IMR-90 (cell line): ENCODE results near the gene BACH1. TPM values are rescaled to one million over a fixed set of nuclear protein-coding genes. Genes with fewer than 3 reads are reported as not detected.

ENCODE experiments used
- ATAC-seq: fragments of 200-7000 bp; cut with Tn5 transposase; 2 replicates; pipeline ENCODE4 v1.9.1; 2020; ENCODE audit warnings: low read depth, mild to moderate bottlenecking, moderate library complexity
- BruUV-seq: library from RNA; stranded (reverse); fragments of 400-500 nt; replicated peaks from 2 replicates; lab custom pipeline; 2021; lab: Mats Ljungman, UMichigan
- CTCF ChIA-PET: fragments of 300-600 bp; formaldehyde crosslinking; extraction: SDS; loops from one replicate; lab custom pipeline; 2021; ENCODE audit warnings: antibody characterized with exemption; lab: Yijun Ruan, JAX
- POLR2A ChIA-PET: fragments of 300-600 bp; sonication (Branson Sonifier 250); formaldehyde crosslinking; loops from one replicate; lab custom pipeline; 2022; ENCODE audit warnings: antibody characterized with exemption; ENCODE audit not compliant: unreplicated experiment; lab: Charles Lee
- DNase-seq: peaks from one replicate; pipeline ENCODE4 v3.0.0; 2013
- H2AFZ ChIP-seq: replicated peaks from 2 replicates; pipeline ENCODE3; 2013; ENCODE audit warnings: low read length, mild to moderate bottlenecking; ENCODE audit not compliant: poor library complexity
- H2AK5ac ChIP-seq: 2 replicates; pipeline ENCODE4 v1.6.1; 2013; ENCODE audit warnings: low read depth, low read length, inconsistent platforms
- H2AK9ac ChIP-seq: replicated peaks from 2 replicates; pipeline ENCODE3; 2013; ENCODE audit warnings: mild to moderate bottlenecking, low read depth, low read length, moderate library complexity; ENCODE audit not compliant: poor library complexity
- H2BK120ac ChIP-seq: 2 replicates; pipeline ENCODE4 v1.6.1; 2013; ENCODE audit warnings: low read depth, low read length, inconsistent platforms
- H2BK15ac ChIP-seq: 3 replicates; pipeline ENCODE4 v1.6.1; 2013; ENCODE audit warnings: low read depth, low read length, inconsistent platforms
- H2BK20ac ChIP-seq: 2 replicates; pipeline ENCODE4 v1.6.1; 2013; ENCODE audit warnings: low read depth, mild to moderate bottlenecking, inconsistent platforms, low read length, moderate library complexity
- H2BK5ac ChIP-seq: 2 replicates; pipeline ENCODE4 v1.6.1; 2013; ENCODE audit warnings: mild to moderate bottlenecking, low read depth, low read length, inconsistent platforms; ENCODE audit not compliant: poor library complexity, severe bottlenecking
- H3K14ac ChIP-seq: replicated peaks from 2 replicates; pipeline ENCODE4 v1.6.1; 2013; ENCODE audit warnings: low read depth, low read length, inconsistent platforms
- H3K18ac ChIP-seq: 2 replicates; pipeline ENCODE4 v1.6.1; 2013; ENCODE audit warnings: low read depth, low read length, control low read depth
- H3K23ac ChIP-seq: 2 replicates; pipeline ENCODE4 v1.6.1; 2013; ENCODE audit warnings: low read depth, low read length, inconsistent platforms
- H3K27ac ChIP-seq: 2 replicates; pipeline ENCODE4 v1.5.1; 2013; ENCODE audit warnings: mild to moderate bottlenecking, control low read depth, low read length; ENCODE audit not compliant: insufficient read depth
- H3K27me3 ChIP-seq: 2 replicates; pipeline ENCODE4 v1.6.1; 2013; ENCODE audit warnings: low read length; ENCODE audit not compliant: control insufficient read depth, insufficient read depth
- H3K36me3 ChIP-seq: 2 replicates; pipeline ENCODE4 v1.6.1; 2013; ENCODE audit warnings: low read length, mixed read lengths; ENCODE audit not compliant: control insufficient read depth, insufficient read depth
- H3K4ac ChIP-seq: 2 replicates; pipeline ENCODE4 v1.6.1; 2013; ENCODE audit warnings: low read depth, low read length, inconsistent platforms
- H3K4me1 ChIP-seq: 2 replicates; pipeline ENCODE4 v1.6.1; 2013; ENCODE audit warnings: low read length, mixed read lengths; ENCODE audit not compliant: control insufficient read depth, insufficient read depth
- H3K4me2 ChIP-seq: 2 replicates; pipeline ENCODE4 v1.6.1; 2013; ENCODE audit warnings: low read depth, mild to moderate bottlenecking, control low read depth, low read length, moderate library complexity
- H3K4me3 ChIP-seq: 2 replicates; pipeline ENCODE4 v1.5.1; 2013; ENCODE audit warnings: low read depth, mild to moderate bottlenecking, control low read depth, low read length, moderate library complexity; ENCODE audit not compliant: insufficient read depth
- H3K56ac ChIP-seq: 2 replicates; pipeline ENCODE4 v1.6.1; 2013; ENCODE audit warnings: low read length, inconsistent platforms; ENCODE audit not compliant: insufficient read depth; ENCODE audit errors: extremely low read depth
- H3K79me1 ChIP-seq, 2 experiments: 2 replicates each; pipeline ENCODE4 v1.6.1; 2013; ENCODE audit warnings: low read length in 2 of 2, inconsistent platforms in 1 of 2, low read depth in 1 of 2
- H3K9ac ChIP-seq: 2 replicates; pipeline ENCODE4 v1.6.1; 2013; ENCODE audit warnings: low read depth, low read length, control low read depth
- H3K9me1 ChIP-seq: 2 replicates; pipeline ENCODE4 v1.6.1; 2013; ENCODE audit warnings: low read length, inconsistent platforms; ENCODE audit not compliant: insufficient read depth
- H3K9me3 ChIP-seq: 2 replicates; pipeline ENCODE4 v1.6.1; 2013; ENCODE audit warnings: low read length; ENCODE audit not compliant: control insufficient read depth, insufficient read depth
- H4K20me1 ChIP-seq: 2 replicates; pipeline ENCODE4 v1.6.1; 2013; ENCODE audit warnings: low read length, inconsistent platforms; ENCODE audit not compliant: insufficient read depth
- H4K5ac ChIP-seq: 2 replicates; pipeline ENCODE4 v1.6.1; 2013; ENCODE audit warnings: mild to moderate bottlenecking, low read depth, low read length, control low read depth
- H4K8ac ChIP-seq, 2 experiments: 2 replicates each; pipeline ENCODE4 v1.6.1; 2013; ENCODE audit warnings: low read depth in 2 of 2, low read length in 2 of 2, control low read depth in 1 of 2, inconsistent platforms in 1 of 2
- H4K91ac ChIP-seq: 2 replicates; pipeline ENCODE4 v1.6.1; 2013; ENCODE audit warnings: low read depth, low read length, inconsistent platforms; ENCODE audit not compliant: insufficient read depth
- BHLHE40 ChIP-seq: fragments of 150-350 bp; IDR thresholded peaks from 2 replicates; pipeline ENCODE4 v1.6.1; 2016; ENCODE audit warnings: mild to moderate bottlenecking, low read depth, low read length
- CEBPB ChIP-seq: IDR thresholded peaks from 2 replicates; pipeline ENCODE4 v1.6.1; 2012; ENCODE audit warnings: low read depth, low read length, improper control_type of control experiment
- CHD1 ChIP-seq: IDR thresholded peaks from 2 replicates; pipeline ENCODE4 v1.6.1; 2012; ENCODE audit warnings: low read depth, low read length, improper control_type of control experiment
- ELK1 ChIP-seq: fragments of 150-350 bp; IDR thresholded peaks from 2 replicates; pipeline ENCODE4 v1.6.1; 2016; ENCODE audit warnings: low read depth, mild to moderate bottlenecking, low read length, moderate library complexity, borderline replicate concordance
- FOS ChIP-seq: fragments of 150-350 bp; IDR thresholded peaks from 2 replicates; pipeline ENCODE4 v1.6.1; 2016; ENCODE audit warnings: low read depth, low read length
- MAFK ChIP-seq: IDR thresholded peaks from 2 replicates; pipeline ENCODE4 v1.6.1; 2012; ENCODE audit warnings: low read depth, low read length, improper control_type of control experiment
- MAZ ChIP-seq: IDR thresholded peaks from 2 replicates; pipeline ENCODE4 v1.6.1; 2012; ENCODE audit warnings: low read depth, mild to moderate bottlenecking, low read length, improper control_type of control experiment, moderate library complexity, borderline replicate concordance
- MXI1 ChIP-seq: IDR thresholded peaks from 2 replicates; pipeline ENCODE4 v1.6.1; 2012; ENCODE audit warnings: low read depth, mild to moderate bottlenecking, low read length, moderate library complexity, borderline replicate concordance
- NFE2L2 ChIP-seq: fragments of 150-350 bp; IDR thresholded peaks from 2 replicates; pipeline ENCODE4 v1.6.1; 2016; ENCODE audit warnings: low read depth, mild to moderate bottlenecking, low read length
- POLR2A ChIP-seq: IDR thresholded peaks from 2 replicates; pipeline ENCODE4 v1.6.1; 2012; ENCODE audit warnings: mild to moderate bottlenecking, low read depth, low read length
- RAD21 ChIP-seq: IDR thresholded peaks from 2 replicates; pipeline ENCODE4 v1.6.1; 2012; ENCODE audit warnings: low read length, improper control_type of control experiment
- RCOR1 ChIP-seq: IDR thresholded peaks from 2 replicates; pipeline ENCODE4 v1.6.1; 2012; ENCODE audit warnings: mild to moderate bottlenecking, low read length, improper control_type of control experiment; ENCODE audit not compliant: insufficient replicate concordance
- RFX5 ChIP-seq: IDR thresholded peaks from 2 replicates; pipeline ENCODE4 v1.8.0; 2012; ENCODE audit warnings: low read depth, mild to moderate bottlenecking, low read length, moderate library complexity
- SMC3 ChIP-seq: fragments of 150-350 bp; IDR thresholded peaks from 2 replicates; pipeline ENCODE4 v1.6.1; 2016; ENCODE audit warnings: low read depth, mild to moderate bottlenecking, antibody characterized with exemption, low read length, moderate library complexity
- WGBS, 2 experiments: methylation state at CpG; one replicate each; pipeline versions ENCODE4 v1.1.5 to v1.1.7; 2013; ENCODE audit warnings: missing lambda C conversion rate in 2 of 2; ENCODE audit not compliant: insufficient read length in 1 of 2; ENCODE audit errors: extremely low coverage in 2 of 2; 5-methylcytosine and 5-hydroxymethylcytosine counted together
- dilution Hi-C: fragments of 300-500 bp; cut with HindIII; formaldehyde crosslinking; loops from one replicate; pipeline ENCODE4 v1.14.3; 2018; ENCODE audit warnings: low sequenced_read_pairs; ENCODE audit not compliant: unreplicated experiment
- in situ Hi-C: fragments of 300-500 bp; cut with MboI; formaldehyde crosslinking; loops from 3 replicates; pipeline ENCODE4 v1.14.3; 2019; ENCODE audit warnings: low sequenced_read_pairs, inconsistent platforms, mixed read lengths
- intact Hi-C: fragments of 100-400 bp; cut with micrococcal nuclease; formaldehyde crosslinking; loops from 2 replicates; pipeline ENCODE4 v1.10.0; 2022
- polyA plus RNA-seq, 3 experiments: library from polyadenylated mRNA; depleted of rRNA; stranded (reverse); fragments of >200 nt; gene quantifications; 2 replicates each; pipeline ENCODE4 v1.2.3, GENCODE V29; 2012; ENCODE audit warnings: low replicate concordance in 1 of 3
- total RNA-seq: library from RNA; depleted of rRNA; stranded (reverse); fragments of >200 nt; gene quantifications from 2 replicates; pipeline ENCODE4 v1.2.3, GENCODE V29; 2012
- TF ChIP-seq, protein P1 (sequence below): fragments of 150-350 bp; IDR thresholded peaks from 2 replicates; pipeline ENCODE4 v1.6.1; 2017; ENCODE audit warnings: mild to moderate bottlenecking, antibody characterized with exemption, low read length, low read depth

BACH1 gene
- total and polyA plus RNA-seq, 2 of the 4 experiments (the other 2 are of a cell fraction) = 23.1 to 108 TPM

DNA sequence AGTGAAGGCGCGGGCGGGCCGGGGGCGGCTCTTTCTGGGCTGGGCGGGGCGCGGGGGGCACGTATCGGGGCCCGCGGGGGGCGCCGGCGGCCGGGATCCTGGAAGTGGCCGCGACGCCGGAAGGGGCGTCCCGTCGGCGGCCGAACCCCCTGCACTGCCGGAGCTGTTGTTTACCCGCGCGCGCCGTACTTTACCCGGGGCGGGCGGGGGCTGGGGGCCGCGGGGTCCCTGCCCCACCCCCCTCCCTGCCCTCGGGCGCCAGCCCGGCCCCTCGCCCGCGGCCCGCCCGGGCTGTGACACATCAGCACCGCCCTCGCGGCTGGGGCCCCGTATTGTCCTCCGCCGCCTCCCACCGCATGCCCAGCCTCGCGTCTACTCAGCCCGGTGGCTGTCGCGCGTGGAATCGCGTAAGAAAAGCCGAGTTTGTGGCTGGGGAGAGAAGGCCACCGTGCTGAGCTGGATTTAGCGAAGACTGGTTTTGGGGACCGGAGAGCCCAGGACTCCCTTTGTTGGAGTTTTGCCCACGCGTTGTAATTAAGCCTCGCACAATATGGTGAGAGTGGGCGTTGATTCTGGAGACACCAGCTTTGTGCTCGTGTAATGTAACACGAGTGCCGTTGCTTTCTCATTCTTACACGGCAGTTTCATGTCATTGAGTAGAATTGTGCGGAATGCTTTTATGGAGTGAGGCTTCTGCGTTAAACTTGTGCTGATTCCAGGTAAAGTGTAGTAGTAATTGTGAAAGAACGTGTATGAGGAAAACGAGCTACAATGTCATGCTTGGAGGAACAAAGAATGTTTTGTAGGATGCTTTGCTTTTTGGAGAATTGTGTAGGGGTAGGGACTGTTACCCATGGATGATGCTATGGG is 559 bp downstream of the BACH1 start:
- ChIA-PET CTCF (interaction anchor here (0.9 to 2.1 kb wide), 3 partner anchors 112 to 210 kb away, joined by 3 to 6 read pairs (median 3); no protein-coding TSS in a partner anchor), POLR2A (interaction anchor here (0.6 to 2.8 kb wide), 5 partner anchors 12 to 229 kb away, joined by 4 to 18 read pairs (median 4); no protein-coding TSS in a partner anchor)
- Histone ChIP-seq H4K8ac (peak overlapping the region; percentile 64 to 89), H3K36me3 (no peaks in the 10 kb centered on the region), H2BK15ac (peak overlapping the region; percentile 58), H4K5ac (peak overlapping the region; percentile 87), H3K4ac (peak overlapping the region; percentile 99), H3K9me1 (peaks cover 11% of the 10 kb centered on the region), H4K91ac (peak overlapping the region; percentile 97), H3K27ac (peak overlapping the region; percentile 95), H3K14ac (peak overlapping the region; percentile 100), H3K9ac (peak overlapping the region; percentile 88), H2BK20ac (peak overlapping the region; percentile 82), H4K20me1 (peaks cover 47% of the 10 kb centered on the region), H2BK5ac (peak overlapping the region; percentile 95), H3K18ac (peak overlapping the region; percentile 85), H2AK9ac (peak overlapping the region; percentile 100), H3K23ac (peak overlapping the region; percentile 100), H2AK5ac (peak overlapping the region; percentile 82), H3K4me3 (peak overlapping the region; percentile 96), H3K79me1 (peaks cover 3 to 39% of the 10 kb centered on the region in 2 experiments; a peak in 3 of 4 replicates), H3K56ac (peak overlapping the region; percentile 89), H3K27me3 (no peaks in the 10 kb centered on the region), H3K4me2 (peak overlapping the region; percentile 90), H2BK120ac (peak overlapping the region; percentile 91), H3K4me1 (peaks cover 5% of the 10 kb centered on the region), H3K9me3 (no peaks in the 10 kb centered on the region; the same call in 1 of the 2 replicates), H2AFZ (peak overlapping the region; percentile 86)
- DNase-seq (peak; percentile 65), ATAC-seq (peak; percentile 61)
- intact Hi-C loops = loop anchor here (1.0 to 2.0 kb wide), 3 partner anchors 124 to 550 kb away; no protein-coding TSS in a partner anchor
- BruUV-seq = no TSS peak
- 1% methylated on average over 12 of the region's 75 CpGs; no CpG with 5 or more reads in 1 of the 2 experiments for WGBS, 2 experiments
- in situ Hi-C loops = no loop called here
- dilution Hi-C loops = no loop called here
- no peak for TF ChIP-seq BHLHE40
- TF ChIP-seq POLR2A = peak; percentile 79
- 0 out of 2 replicates have a peak, but pooled peaks have one; percentile 6 for TF ChIP-seq RAD21
- TF ChIP-seq MAFK = no peak
- no peak for TF ChIP-seq RFX5
- 0 out of 2 replicates have a peak, but pooled peaks have one; percentile 18 for TF ChIP-seq FOS
- TF ChIP-seq ELK1 = no peak
- no peak for TF ChIP-seq CEBPB
- peak; percentile 42; the same call in 1 of the 2 replicates for TF ChIP-seq NFE2L2
- no peak for TF ChIP-seq RCOR1
- no peak; the same call in 1 of the 2 replicates for TF ChIP-seq MAZ
- TF ChIP-seq, protein P1, sequence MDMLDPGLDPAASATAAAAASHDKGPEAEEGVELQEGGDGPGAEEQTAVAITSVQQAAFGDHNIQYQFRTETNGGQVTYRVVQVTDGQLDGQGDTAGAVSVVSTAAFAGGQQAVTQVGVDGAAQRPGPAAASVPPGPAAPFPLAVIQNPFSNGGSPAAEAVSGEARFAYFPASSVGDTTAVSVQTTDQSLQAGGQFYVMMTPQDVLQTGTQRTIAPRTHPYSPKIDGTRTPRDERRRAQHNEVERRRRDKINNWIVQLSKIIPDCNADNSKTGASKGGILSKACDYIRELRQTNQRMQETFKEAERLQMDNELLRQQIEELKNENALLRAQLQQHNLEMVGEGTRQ = 0 out of 2 replicates have a peak, but pooled peaks have one; percentile 1
- no peak for TF ChIP-seq CHD1
- 0 out of 2 replicates have a peak, but pooled peaks have one; percentile 64 for TF ChIP-seq MXI1
- peak; percentile 3; the same call in 1 of the 2 replicates for TF ChIP-seq SMC3
